ENCODE results near the gene TUT1. TPM values are rescaled to one million over a fixed set of nuclear protein-coding genes. Genes with fewer than 3 reads are reported as not detected.

Gene TUT1
- total RNA-seq, 2 donors from 2014 or later = 11.1 to 26.2 TPM

DNA sequence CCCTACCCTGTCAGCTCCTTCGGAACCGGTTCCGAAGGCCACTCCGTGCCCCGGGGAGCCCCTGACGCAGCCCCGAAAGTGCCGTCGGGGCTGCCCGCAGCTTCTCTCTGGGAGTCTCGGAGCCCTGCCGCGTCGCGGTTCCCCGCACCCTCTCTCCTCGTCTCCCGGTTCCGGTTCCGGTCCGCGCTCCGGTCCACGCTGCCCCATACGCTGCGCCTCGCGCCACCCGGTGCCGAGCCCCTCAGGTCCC, 9.7 kb upstream of the TUT1 start:
- peak overlapping the region; percentile 97 to 98 for H3K9ac ChIP-seq (ENCODE audit: low read depth in 2 of 2, low read length in 2 of 2)
- no peaks in the 10 kb centered on the region for H3K9me3 ChIP-seq
- peaks cover 5% of the 10 kb centered on the region for H3K4me1 ChIP-seq
- intact Hi-C loops (cut with DNase I) = no loop called here
- TF ChIP-seq, protein P1, sequence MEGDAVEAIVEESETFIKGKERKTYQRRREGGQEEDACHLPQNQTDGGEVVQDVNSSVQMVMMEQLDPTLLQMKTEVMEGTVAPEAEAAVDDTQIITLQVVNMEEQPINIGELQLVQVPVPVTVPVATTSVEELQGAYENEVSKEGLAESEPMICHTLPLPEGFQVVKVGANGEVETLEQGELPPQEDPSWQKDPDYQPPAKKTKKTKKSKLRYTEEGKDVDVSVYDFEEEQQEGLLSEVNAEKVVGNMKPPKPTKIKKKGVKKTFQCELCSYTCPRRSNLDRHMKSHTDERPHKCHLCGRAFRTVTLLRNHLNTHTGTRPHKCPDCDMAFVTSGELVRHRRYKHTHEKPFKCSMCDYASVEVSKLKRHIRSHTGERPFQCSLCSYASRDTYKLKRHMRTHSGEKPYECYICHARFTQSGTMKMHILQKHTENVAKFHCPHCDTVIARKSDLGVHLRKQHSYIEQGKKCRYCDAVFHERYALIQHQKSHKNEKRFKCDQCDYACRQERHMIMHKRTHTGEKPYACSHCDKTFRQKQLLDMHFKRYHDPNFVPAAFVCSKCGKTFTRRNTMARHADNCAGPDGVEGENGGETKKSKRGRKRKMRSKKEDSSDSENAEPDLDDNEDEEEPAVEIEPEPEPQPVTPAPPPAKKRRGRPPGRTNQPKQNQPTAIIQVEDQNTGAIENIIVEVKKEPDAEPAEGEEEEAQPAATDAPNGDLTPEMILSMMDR (IDR thresholded peaks at IDR 0.05) = no peak
- peak; percentile 54 for DNase-seq
- no peaks in the 10 kb centered on the region for H3K27me3 ChIP-seq
- H3K4me3 ChIP-seq = peak overlapping the region; percentile 87
- peak overlapping the region; percentile 99 for H3K27ac ChIP-seq
- H3K36me3 ChIP-seq = peaks cover 6% of the 10 kb centered on the region

DNA sequence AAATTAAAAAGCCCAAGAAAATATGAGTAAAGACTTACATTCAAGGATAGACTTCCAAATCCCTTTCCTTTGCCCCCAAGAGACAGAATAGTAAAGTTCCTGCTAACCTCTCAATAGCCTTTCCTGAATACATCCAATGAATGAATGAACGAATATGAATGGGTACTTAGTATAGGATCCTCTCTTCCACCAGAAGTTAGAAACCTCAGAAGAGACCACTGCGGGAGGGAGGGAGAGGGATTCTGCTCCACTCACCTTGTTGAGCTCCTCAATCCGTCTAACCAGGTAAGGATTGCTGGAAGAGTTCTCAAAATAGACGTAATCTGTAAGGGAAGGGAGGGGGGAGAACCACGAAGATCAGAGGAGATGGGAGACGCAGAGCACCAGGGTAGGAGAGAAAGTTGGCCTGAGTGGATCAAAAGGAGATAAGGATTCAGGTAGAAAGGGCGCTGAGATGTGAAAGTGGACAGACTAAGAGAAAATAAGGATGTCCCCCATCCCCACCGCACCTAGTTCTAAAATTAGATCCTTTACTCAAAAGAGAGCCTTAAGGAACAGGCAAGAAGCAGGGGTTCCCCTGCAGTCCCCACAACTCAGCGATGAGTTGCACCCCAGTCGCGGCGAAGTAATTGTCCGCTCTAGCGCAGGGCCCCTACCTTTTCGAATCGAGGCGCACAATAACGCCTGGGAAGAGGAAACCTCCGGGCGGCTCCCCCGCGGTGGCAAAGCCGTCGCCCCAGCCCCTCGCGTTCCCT, 9.2 kb upstream of the TUT1 start:
- peak overlapping the region; percentile 87 for H3K4me3 ChIP-seq
- no peaks in the 10 kb centered on the region for H3K27me3 ChIP-seq
- DNase-seq = no peak
- H3K4me1 ChIP-seq = peaks cover 5% of the 10 kb centered on the region
- H3K27ac ChIP-seq = peak overlapping the region; percentile 99
- H3K36me3 ChIP-seq = peaks cover 6% of the 10 kb centered on the region
- intact Hi-C loops (cut with DNase I) = no loop called here
- H3K9ac ChIP-seq (ENCODE audit: low read depth in 2 of 2, low read length in 2 of 2) = peak overlapping the region; percentile 97 to 98
- TF ChIP-seq, protein P1 (IDR thresholded peaks at IDR 0.05) = no peak
- no peaks in the 10 kb centered on the region for H3K9me3 ChIP-seq

DNA sequence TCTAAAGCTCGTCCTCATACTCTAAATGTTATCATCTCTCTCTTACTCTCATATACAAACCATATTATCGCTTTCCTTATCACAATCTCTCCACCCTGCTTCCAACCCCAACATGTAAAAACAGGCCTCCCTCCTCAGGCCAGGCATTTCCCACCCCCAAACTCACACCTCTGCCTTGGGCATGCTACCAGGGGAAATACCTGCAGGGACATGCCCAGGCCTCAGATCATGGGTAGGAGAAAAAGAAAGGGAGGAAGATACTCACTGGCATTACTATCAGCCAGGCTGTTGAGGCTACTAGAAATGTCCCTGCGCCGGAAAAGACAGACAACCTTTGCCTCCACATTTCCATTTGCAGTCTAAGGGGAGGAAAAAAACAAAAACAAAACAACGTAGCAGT, 8.6 kb upstream of the TUT1 start:
- no peak for DNase-seq
- peak overlapping the region; percentile 99 for H3K27ac ChIP-seq
- peaks cover 6% of the 10 kb centered on the region for H3K36me3 ChIP-seq
- intact Hi-C loops (cut with DNase I) = loop anchor here (10.0 kb wide), 1 partner anchor 95 kb away; no protein-coding TSS in a partner anchor
- TF ChIP-seq, protein P1 (IDR thresholded peaks at IDR 0.05) = no peak
- H3K27me3 ChIP-seq = no peaks in the 10 kb centered on the region
- no peaks in the 10 kb centered on the region for H3K9me3 ChIP-seq
- peak overlapping the region; percentile 47 to 97 for H3K9ac ChIP-seq (ENCODE audit: low read depth in 2 of 2, low read length in 2 of 2)
- H3K4me3 ChIP-seq = peak overlapping the region; percentile 87
- H3K4me1 ChIP-seq = peaks cover 5% of the 10 kb centered on the region

DNA sequence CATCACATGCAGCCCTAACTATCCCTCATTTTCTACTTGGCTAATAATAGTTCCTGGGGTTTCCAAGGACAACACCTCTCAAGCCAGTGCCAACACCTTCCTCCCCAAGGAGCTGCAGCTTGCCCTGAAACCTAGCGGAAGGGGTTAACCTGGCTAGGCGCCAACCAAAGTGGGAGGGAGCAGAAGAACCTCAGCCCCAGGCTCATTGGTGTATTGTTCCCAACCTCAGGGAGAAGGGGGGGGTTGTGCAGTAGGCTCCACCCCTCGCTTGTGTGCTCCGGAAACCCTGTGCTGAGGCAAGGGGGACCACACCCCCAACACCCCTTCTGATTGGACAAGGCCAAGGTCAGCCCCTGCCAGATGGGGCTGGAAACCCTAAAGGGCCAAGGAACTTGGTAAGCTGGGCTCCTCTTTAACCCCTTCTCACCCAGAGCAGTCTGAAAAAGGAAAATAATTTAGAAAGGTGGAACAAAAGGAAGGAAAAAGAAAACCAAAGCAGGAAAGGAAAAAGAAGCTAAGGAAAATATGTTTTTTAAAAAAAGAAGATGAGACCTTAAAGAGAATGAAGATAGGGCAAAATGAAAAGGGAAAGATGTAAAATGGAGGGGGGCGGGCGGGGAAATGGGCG, 7.9 kb upstream of the TUT1 start:
- peak overlapping the region; percentile 17 for H3K27ac ChIP-seq
- peaks cover 5% of the 10 kb centered on the region for H3K4me1 ChIP-seq
- no peaks in the 10 kb centered on the region for H3K27me3 ChIP-seq
- intact Hi-C loops (cut with DNase I) = loop anchor here (10.0 kb wide), 1 partner anchor 96 kb away; no protein-coding TSS in a partner anchor
- H3K9ac ChIP-seq (ENCODE audit: low read depth in 2 of 2, low read length in 2 of 2) = peak overlapping the region in 1 of 2 donors; percentile 97
- TF ChIP-seq, protein P1 (IDR thresholded peaks at IDR 0.05) = no peak
- H3K9me3 ChIP-seq = no peaks in the 10 kb centered on the region
- peak; percentile 94 for DNase-seq
- no peak overlapping the region for H3K4me3 ChIP-seq
- peaks cover 6% of the 10 kb centered on the region for H3K36me3 ChIP-seq

DNA sequence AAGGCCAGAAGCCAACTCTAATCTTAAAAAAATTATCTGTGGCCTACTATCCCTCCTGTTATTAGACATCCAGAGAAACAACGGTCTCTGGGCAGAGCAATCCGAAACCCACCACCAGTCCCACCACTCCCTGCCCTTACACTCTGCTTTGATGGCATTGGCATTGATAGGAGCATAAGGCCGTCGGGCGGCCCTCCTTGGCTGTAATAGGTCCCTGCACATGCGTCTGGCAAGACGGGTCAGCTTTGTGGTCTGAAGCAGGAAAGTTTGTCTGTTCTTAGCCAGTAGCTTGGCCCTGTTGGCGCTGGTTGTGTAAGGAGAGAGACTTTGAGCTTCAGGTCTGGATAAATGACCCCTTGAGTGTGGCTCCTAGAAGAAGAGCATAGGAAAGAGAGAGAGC, 3.8 kb upstream of the TUT1 start:
- no peaks in the 10 kb centered on the region for H3K27me3 ChIP-seq
- H3K36me3 ChIP-seq = peaks cover 6% of the 10 kb centered on the region

More for the DNA sequence above, 3.8 kb upstream of the TUT1 start:
- Histone ChIP-seq H3K9ac (ENCODE audit: low read depth in 2 of 2, low read length in 2 of 2) (no peak overlapping the region), H3K9me3 (no peaks in the 10 kb centered on the region), H3K4me1 (peaks cover 18% of the 10 kb centered on the region), H3K27ac (no peak overlapping the region), H3K4me3 (no peak overlapping the region)
- intact Hi-C loops (cut with DNase I) = loop anchor here (10.0 kb wide), 1 partner anchor 100 kb away; no protein-coding TSS in a partner anchor
- DNase-seq = no peak
- TF ChIP-seq, protein P1 (IDR thresholded peaks at IDR 0.05) = no peak
